Measurements from ENCODE around the gene HPD.
"Not testable (repeated sequence)": the region's sequence is repeated elsewhere in the genome, so short reads cannot be mapped to it uniquely, and the experiment has no call there.

Gene HPD

DNA sequence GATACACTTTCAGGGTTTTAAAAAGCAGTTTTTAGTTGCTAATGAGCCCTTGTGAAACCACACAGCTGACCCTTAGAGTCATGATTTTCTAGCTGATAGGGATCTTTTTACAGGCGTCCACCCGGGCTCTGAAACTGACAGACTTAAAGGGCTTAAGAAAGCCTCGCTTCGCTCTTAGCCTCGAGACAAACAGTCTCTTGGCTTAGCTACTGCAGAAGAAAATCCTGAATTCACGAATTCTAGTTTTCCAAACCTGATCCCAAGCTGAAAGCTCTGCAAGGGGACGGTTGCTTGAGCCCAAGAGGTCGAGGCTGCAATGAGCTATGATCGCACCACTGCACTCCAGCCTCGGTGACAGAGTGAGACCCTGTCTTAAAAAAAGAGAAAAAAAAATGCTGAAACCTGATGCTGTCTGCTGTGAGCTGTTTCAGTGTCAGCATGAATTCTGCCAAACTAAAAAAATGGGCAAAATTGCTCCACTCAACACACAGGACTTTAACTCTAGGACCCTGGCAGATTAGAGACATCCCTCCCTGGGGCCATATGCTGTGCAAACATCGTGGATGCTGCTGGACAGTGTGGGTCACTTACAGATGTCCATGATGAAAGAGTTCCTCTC lies 3.1 kb upstream of the HPD start:
- no peak for DNase-seq

GRCh38 chr12:121860699-121861098 lies 2.0 kb upstream of the HPD start:
- DNase-seq = not testable (repeated sequence)

GRCh38 chr12:121860257-121860656 lies 1.6 kb upstream of the HPD start:
- no peak for DNase-seq

DNA sequence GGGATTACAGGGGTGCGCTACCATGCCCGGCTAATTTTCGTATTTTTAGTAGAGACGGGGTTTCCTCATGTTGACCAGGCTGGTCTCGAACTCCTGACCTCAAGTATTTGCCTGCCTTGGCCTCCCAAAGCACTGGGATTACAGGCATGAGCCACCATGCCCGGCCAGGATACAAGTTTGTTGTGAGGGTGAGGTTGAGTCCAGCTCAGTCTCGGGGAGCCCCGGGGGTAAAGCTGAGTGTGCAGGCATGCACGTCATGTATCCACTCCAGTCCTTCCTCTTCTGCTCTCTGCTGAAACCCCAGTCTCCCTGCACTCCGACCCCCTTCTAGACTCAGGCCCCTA lies 369 bp downstream of the HPD start:
- DNase-seq = no peak

- DNase-seq = no peak
These were observed 1.1 kb downstream of the HPD start for GRCh38 chr12:121857322-121858246.

GRCh38 chr12:121852392-121852791 lies 6.3 kb downstream of the HPD start:
- not testable (repeated sequence) for DNase-seq

DNA sequence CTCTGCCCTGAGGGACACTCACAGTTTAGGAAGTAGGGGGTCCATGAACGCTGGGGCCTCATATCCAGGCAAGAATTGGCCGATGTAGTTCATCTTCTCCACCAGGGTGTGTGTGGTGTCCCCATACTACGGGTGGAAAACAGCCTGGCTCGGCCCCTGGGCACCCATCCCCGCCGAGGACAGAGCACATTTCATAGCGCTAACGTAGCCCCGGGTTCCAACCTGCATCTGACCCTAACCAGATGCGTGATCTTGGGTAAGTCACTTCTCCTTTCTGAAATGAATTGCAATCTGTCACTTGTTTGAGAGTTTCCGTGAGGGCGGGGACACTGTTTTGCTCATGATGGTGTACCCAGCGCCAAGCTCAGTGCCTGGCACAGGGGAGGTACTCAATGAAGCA lies 9.0 kb downstream of the HPD start:
- no peak for DNase-seq

DNA sequence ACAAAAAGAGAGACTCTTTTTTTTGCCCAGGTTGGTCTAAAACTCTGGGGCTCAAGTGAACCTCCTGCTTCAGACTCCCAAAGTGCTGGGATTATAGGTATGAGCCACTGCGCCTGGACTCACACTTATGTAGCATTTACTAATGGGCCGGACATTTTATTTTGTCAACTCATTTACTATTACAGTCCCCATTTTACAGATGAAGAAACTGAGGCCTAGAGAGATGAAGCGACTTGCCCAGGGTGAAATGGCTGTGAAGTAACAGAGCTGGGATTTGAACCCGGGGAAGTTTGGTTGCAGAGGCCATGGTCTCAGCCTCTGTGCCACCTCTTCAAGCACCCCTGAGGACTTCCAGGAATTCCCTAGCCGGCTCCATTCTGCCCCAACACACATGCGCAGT lies 9.4 kb downstream of the HPD start:
- no peak for DNase-seq

DNA sequence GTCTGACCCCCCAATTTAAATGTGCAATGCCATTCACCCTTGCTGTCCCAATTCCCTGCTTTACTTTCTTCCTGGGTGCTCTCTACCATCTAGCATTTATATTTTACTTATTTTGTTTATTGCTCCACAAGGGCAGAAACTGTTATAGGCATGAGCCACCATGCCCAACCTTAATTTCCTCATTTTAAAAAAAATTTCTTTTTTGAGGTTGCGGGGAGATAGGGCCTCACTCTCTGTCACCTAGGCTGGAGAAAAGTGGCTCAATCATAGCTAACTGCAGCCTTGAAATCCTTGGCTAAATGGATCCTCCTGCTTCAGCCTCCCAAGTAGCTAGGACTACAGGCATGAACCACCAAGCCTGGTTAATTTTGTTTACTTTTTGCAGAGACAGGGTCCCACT lies 13.0 kb downstream of the HPD start:
- no peak for DNase-seq

DNA sequence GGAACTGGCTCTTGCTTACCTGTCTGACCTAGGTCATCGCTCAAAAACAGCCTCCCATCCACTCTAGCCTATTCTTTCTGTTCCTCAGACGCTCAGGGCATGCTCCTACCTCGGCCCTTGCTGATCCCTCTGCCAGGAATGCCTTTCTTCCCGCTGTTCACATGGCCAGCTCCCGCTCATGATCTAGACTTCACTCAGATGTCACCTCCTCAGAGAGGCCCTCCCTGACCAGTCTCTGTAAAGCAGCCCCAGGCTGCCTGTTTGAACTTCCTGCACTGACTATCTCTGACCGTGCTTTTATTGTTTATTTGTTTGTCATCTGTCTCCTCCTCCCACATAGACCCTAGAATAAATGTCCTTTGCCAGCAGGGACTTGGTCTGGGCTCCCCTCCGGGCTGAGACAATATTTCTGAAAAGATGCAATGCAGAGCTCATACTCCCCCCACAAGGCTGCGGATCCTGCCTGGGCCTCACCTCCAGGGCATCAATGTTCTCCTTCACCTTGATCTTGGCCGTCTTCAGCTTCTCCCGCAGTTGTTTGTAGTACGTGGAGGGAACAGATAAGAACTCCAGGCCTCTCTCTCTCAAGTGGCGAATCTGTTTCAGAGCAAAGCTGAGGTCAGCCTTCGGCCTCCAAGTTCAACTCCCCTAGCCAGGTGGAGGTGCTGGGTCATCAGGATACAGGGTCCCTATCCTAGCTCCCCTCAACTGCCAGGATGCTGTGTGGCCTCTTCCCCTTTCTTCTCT lies 15.2 kb downstream of the HPD start:
- no peak for DNase-seq

GRCh38 chr12:121839993-121840761 lies 18.5 kb downstream of the HPD start:
- no peak for DNase-seq

- DNase-seq = peak; percentile 98
These were observed 19.3 kb downstream of the HPD start for GRCh38 chr12:121839106-121839992.

DNA sequence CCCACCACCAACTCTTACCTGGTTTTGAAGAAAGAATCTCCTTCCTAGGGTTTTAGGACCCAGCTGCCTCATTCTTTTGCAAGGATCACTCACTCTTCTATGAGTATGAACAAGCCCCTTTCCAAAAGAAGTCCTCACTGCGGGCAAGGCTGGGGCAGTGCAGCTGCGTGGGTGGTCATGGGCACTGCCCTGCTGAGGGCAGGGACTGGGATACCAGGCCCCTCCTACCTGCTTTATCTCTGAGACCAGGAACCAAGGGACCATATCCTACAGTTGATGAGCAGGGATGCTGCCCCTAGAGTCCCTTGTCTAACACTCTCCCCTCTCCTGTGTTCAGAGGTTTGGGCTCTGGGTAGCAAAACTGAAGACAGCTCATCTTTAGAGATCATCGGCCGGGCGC lies 20.5 kb downstream of the HPD start:
- no peak for DNase-seq

GRCh38 chr12:121837680-121838079 lies 21.0 kb downstream of the HPD start:
- DNase-seq = no peak

GRCh38 chr12:121831571-121832245 lies 27.0 kb downstream of the HPD start:
- no peak for DNase-seq

DNA sequence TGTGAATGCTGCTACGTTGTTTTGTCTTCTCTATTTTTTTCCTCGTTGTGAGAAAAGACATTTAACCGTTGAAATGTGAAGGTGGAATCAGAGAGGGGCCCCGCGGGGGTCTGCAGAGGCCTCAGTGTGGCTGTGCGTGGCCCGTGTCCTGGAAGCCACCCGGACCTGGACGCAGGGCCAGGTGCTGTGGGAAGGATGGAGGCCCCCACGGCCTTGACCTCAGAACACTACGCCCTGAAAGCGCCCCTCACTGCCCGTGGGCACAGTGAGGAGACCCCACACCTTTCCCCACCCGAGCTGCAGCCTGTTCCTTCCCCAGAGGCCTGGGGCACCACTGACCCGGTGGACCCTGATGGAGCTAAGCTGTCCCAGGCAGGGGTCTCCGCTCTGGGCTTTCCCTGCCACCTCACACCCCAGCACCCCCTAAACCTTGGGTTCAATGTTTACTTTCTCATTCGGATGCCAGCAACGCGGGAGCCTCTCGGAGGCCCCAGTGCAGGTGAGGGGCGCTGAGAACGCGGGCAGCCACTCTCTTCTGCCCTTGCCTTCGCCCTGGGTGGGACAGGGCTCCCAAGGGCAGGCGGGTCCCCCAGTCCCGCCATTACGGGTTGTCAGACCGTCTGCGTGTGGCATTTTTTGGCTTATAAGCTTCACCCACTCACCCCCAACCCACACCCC lies 27.9 kb downstream of the HPD start:
- no peak for DNase-seq

GRCh38 chr12:121830134-121830533 lies 28.5 kb downstream of the HPD start:
- DNase-seq = no peak

DNA sequence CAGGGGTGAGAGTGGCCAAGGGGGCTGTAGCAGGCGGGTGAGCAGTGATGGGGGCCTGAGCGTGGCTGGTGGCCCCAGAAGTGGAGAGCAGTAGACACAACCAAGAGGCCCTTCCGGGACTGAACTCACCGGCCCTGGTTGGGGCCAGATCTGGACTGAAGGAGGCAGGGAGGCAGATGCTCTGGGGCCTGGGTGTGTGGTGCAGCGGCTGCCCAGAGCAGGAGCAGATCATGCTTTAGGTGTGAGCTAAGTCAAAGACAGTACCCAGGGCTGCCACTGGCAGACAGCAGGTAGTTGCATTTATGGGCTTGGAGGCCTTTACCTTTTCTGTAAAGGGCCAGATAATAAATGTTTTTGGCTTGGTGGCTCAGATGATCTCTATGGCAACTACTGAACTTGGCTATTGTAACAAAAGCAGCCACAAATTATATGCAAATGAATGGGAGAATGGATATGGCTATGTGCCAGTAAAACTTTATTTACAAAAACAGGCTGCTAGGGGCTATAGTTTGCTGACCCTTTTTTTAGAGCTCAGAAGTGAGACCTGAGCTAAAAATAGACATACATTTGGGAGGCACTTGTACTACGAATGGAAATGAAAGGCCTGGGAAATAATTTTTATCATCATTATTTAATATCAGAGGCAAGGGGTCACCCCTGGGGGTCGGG lies 29.3 kb downstream of the HPD start:
- no peak for DNase-seq

- no peak for DNase-seq
These were observed 29.8 kb downstream of the HPD start for GRCh38 chr12:121828826-121829225.

- no peak for DNase-seq
These were observed 30.4 kb downstream of the HPD start for GRCh38 chr12:121828306-121828705.
